GM12873 (cell line): Measurements from ENCODE around the gene RBM42.
A peak's percentile ranks its signal among the peaks of the same experiment; 100 is the strongest.

ENCODE experiments used
- TF ChIP-seq, protein P1 (sequence below): IDR thresholded peaks from 2 replicates; pipeline ENCODE4 v1.5.1; 2012; ENCODE audit warnings: low read depth, mild to moderate bottlenecking, moderate library complexity, low read length, control low read depth; ENCODE audit not compliant: insufficient read depth; ENCODE audit errors: missing control alignments

RBM42 gene

DNA sequence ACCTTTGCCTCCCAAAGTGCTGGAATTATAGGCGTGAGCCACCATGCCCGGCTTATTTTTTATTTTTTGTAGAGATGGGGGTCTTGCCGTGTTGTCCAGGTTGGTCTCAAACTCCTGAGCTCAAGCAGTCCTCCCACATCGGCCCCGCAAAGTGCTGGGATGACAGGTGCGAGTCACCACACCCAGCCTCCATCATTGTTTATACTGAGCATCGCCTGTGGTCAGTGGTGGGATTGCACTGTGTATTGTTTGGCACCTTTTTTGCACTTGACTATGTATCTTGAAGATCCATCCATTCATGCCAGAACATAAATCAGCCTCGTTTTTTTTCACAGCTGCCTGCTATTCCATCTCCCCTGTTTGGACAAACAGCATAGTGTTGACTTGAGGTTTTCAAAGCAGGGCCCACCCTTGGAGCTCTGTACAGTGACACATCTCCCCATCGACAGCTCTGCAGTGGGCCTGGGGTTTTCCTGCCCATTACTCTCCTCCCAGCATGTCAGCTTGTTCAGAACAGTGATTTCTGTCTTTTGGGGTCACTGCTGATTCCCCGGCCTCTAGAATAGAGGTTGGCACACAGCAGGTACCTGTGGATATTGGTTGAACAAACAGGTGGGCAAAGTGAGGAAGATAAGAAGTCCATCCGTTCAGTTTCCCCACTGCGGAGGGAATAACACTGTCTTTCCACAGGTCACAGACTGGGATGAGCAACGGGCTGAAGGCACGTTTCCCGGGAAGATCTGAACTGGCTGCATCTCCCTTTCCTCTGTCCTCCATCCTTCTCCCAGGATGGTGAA, 29.3 kb downstream of the RBM42 start:
- TF ChIP-seq, protein P1, sequence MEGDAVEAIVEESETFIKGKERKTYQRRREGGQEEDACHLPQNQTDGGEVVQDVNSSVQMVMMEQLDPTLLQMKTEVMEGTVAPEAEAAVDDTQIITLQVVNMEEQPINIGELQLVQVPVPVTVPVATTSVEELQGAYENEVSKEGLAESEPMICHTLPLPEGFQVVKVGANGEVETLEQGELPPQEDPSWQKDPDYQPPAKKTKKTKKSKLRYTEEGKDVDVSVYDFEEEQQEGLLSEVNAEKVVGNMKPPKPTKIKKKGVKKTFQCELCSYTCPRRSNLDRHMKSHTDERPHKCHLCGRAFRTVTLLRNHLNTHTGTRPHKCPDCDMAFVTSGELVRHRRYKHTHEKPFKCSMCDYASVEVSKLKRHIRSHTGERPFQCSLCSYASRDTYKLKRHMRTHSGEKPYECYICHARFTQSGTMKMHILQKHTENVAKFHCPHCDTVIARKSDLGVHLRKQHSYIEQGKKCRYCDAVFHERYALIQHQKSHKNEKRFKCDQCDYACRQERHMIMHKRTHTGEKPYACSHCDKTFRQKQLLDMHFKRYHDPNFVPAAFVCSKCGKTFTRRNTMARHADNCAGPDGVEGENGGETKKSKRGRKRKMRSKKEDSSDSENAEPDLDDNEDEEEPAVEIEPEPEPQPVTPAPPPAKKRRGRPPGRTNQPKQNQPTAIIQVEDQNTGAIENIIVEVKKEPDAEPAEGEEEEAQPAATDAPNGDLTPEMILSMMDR, result peak; percentile 35

DNA sequence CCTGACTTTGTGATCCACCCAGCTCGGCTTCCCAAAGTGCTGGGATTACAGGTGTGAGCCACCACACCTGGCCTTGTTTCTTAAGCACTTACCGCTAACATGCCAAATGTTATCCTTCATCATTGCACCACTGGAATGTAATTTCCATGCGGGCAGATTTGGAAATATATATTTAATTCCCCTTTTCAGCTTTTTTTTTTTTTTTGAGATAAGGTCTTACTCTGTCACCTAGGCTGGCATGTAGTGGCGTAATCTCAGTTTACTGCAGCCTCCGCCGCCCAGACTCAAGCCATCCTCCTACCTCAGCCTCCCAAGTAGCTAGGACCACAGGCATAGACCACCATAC, 33.1 kb downstream of the RBM42 start:
- TF ChIP-seq, protein P1, result no peak

DNA sequence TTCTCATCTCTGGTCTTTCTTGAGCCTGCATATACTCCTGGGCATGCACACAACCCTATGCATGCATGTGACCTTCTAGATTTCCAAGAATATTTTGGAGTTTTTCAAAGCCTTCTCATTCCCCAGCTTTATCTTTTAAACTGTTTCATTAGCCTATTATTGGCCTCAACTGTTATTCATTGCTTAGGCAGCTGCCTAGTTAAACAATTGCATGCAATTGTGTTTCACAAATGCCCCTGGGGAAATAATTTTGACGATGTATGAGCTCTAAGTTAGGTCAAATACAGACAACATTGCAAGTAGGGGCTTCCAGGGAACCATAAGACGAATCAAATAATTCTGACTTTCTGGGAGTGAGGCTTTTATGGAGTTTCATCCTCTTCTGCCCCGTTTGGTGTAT, 35.1 kb downstream of the RBM42 start:
- TF ChIP-seq, protein P1, result no peak

DNA sequence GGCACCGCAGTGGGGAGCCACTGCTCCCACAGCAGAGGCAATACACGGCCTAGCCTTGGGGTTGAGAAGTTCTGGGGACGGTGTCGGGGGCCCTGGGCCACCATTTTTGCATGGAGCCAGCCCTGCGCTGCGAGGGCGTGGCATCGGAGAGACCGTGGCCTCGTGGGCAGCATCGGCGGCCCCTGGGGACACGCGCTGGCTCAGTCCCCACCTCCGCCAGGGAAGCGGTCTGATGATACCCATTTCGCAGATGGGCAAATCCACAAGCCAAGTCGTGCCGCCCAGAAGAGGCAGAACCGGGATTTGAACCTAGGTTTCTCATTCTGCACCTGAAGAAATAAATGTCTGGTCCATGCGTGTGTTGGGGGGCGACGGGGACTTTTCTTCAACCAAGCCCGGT, 36.3 kb downstream of the RBM42 start:
- TF ChIP-seq, protein P1, result no peak

DNA sequence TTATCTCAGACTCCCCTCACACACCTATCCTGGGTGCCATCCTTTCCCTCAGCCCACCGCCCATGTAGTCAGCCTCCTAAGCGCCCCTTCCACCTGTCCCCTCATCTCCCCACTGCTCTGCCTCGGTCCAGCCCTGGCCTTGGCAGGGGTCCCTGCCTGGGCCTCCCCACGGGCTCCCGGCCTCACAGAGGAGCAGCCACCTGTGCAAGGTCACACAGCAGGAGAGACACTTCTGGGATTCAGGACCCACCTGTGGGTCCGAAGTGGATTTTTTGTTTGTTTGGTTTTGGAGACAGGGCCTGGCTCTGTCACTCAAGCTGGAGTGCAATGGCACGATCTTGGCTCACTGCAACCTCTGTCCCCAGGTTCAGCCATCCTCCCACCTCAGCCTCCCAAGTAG, 36.8 kb downstream of the RBM42 start:
- TF ChIP-seq, protein P1, result no peak

DNA sequence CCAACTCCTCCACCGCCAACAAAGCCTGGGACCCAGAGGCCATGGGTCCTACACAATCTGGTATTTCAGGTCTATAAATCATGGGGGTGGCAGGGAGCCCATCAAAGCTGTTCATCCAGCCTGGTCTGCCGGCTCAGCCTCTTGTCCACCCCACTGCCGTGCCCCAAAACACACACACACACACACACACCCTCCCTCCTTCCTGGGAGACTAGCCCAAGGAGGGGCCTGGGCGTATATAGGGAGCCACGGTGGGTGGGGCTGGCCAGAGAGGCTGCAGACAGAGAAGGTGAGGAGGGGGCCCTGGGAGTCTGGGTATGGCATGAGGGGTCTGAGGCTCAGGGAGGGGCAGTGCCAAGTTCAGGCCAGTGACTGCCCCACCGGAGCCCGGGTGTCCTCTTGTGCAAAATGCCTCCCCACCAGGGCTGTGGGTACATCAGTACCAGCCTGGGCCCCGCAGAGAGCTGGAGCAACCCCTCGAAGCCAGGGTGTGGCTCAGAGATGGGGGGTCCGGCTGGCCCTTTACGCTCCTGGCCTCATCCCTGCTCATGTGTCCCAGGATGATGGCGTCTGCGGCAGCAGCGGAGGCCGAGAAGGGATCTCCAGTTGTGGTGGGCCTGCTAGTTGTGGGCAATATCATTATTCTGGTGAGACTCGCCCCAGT, 37.5 kb downstream of the RBM42 start, which contains the start of gene UPK1A:
Gene UPK1A, plus strand, starts transcription at position 267 of the 663 bp plus-strand sequence. Its CDS starts 296 bp downstream, at position 563.
- TF ChIP-seq, protein P1, result no peak

DNA sequence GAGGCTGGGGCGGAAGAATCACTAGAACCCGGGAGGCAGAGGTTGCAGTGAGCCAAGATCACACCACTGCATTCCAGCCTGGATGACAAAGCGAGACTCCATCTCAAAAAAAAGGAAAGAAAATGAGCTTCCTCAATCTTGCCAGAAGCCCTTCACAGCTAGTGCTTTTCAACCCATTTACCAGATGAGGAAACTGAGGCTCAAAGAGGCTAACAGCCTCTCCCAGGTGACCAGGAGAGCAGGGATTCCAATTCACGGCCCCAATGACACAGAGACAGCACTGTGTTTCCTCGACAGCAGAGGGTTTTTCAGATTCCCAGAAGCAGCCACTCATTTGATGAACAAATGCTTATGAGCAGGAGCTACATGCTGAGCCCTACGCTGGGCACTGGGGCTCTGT, 40.7 kb downstream of the RBM42 start:
- TF ChIP-seq, protein P1, result no peak
